NCI-H2196 (cell line): ENCODE measurements around the gene CAPN5.

ENCODE experiments used
- DNase-seq: peaks from one replicate; lab custom pipeline; 2025; ENCODE audit not compliant: unreplicated experiment; lab: John Stamatoyannopoulos, UW

The CAPN5 gene

DNA sequence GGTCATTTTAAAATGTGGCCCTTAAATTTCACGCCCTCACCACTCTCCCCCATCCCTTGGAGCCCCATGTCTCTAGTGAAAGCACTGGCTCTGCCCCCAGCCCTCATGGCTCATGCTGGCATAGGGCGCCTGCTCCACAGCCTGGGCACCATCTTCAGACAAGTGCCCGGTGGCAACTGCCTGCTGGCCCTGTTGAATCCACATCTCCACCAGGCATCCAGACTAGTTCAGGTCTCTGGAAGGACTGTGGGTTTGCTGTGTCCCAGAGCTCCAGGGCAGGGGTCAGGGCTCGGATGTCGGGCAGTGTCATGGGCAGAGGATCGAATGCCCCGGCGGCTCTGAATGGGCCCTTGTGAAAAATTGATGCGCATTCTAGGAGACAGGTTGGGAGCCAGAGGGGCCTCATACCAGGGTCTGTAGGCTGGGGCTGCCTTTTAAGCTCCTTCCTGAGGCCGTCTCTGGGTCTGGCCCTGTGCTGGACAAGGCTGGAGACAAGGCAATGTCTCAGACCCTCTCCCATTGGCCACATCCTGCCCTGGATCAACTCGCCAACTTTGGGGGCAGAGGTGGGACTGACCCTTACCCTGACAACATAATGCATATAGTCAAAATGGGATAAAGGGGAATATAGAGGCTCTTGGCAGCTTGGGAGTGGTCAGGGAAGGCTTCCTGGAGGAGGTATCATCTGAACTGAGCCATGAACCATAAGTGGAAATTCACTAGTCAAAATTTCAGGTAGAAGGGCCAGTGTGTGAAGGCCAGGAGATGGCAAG lies 62.5 kb downstream of the CAPN5 start:
- DNase-seq, result no peak

DNA sequence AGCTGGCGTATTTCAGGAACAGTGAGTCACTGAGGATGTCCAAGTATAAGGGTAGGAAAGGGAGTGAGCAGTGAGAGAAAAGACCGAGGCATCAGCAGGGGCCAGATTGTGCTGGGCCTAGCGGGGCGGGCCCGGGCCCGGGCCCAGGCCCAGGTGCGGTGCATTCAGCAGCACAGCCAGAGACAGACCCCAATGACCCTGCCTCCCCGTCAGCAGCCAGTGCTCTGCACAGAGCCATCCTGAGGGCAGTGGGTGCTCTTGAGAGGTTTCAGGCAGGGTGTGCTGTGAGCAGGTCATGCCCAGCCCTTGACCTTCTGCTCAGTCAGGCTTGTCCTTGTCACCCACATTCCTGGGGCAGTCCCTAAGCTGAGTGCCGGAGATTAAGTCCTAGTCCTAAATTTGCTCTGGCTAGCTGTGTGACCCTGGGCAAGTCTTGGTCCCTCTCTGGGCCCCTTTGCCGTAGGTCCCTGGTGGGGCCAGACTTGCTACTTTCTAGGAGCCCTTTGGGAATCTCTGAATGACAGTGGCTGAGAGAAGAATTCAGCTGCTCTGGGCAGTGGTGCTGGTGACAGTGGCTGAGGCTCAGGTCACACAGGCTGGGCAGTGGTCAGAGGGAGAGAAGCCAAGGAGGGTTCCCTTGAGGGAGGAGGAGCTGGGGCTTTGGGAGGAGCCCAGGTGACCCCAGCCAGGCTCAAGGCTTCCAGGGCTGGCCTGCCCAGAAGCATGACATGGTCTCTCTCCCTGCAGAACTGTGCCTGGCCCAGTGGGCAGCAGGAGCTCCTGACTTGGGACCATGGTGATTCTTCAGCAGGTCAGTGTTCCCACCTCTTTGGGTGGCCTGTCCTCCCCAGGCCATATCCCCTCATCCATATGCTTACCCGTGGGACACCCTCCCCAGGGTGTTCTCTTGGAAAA lies 63.3 kb downstream of the CAPN5 start:
- no peak for DNase-seq

DNA sequence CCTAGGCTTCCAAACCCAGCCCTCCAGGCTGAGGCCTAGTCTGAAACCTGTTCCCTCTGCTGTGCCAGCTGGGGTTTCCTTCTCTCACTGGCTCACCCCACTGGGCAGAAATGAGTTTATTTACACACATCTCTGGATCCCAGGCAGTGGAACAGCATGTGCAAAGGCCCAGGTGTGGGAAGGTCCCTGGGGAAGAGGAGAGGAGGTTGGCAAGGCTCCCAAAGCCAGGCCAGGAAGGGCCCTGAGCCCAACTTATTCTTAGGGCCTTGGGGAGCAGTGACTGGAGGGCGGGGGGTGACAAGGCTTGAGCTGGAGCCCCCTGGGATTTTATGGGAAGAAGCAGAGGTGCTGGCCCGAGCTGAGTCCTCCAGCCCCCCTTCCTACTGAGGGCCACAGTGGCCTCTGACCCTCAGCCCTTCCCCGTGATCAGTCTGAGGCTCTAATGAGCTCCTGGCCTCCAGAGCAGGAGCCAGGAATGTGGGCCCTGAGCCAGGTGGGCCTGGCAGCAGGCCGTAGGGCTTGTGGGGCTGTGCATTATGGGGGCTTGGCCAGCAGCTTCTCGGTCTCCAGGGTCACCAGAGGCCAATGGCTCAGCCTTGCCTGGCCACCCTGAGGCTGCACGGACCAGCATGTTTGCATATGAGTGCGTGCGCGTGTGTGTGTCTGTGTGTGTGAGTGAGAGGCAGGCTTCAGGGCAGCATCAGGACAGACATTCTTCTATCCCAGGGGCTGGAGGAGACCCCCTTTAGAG lies 64.2 kb downstream of the CAPN5 start:
- peak; percentile 49 for DNase-seq

DNA sequence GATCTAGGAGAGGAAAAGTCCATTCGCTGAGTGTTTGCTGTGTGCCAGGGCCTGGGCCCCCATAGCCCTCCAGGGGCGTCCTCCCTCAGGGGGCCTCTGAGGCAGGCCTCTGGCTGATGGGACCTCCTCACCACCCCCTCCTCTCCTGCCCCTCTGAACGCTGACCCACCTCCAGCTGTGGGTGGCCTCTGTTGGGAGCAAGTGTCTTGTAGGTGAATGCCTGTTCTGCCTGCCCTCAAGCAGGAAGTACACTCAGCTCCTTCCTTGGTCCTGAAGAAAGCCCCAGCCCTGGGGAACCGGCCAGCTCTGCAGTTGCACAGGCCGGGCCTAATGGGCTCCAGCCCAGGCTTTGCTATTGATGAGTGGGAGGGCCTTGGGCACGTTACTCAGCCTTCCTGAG lies 64.8 kb downstream of the CAPN5 start:
- DNase-seq, result no peak

DNA sequence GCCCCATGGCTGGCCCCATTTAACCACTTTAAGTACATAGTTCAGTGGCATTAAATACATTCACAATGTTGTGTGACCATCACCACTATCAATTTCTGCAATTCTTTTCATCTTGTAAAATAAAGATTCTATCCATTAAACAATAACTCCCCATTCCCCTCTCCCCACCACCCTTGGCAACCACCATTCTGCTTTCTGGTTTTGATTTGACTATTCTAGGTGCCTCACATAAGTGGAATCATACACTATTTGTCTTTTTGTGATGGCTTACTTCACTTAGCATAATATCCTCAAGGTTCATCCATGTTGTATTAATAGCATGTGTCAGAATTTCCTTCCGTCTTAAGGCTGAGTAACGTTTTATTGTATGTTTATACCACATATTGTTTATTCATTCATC lies 68.3 kb downstream of the CAPN5 start:
- no peak for DNase-seq

DNA sequence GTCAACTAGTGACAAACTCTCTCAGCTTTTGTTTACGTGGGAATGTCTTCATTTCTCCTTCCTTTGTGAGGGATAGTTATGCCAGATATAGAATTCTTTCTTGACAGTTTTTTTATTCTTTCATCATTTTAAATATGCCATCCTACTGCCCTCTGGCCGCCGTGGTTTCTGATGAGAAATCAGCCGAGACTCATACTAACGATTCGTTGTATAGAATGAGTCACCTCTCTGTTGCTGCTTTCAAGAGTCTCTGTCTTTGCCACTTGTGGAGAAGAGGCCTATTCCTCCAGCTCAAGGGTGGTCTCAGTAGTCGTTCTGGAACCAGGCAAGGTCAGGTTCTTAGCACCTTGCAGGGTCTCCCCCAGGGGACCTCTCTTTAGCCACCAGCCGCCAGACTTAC lies 69.3 kb downstream of the CAPN5 start:
- DNase-seq, result no peak

DNA sequence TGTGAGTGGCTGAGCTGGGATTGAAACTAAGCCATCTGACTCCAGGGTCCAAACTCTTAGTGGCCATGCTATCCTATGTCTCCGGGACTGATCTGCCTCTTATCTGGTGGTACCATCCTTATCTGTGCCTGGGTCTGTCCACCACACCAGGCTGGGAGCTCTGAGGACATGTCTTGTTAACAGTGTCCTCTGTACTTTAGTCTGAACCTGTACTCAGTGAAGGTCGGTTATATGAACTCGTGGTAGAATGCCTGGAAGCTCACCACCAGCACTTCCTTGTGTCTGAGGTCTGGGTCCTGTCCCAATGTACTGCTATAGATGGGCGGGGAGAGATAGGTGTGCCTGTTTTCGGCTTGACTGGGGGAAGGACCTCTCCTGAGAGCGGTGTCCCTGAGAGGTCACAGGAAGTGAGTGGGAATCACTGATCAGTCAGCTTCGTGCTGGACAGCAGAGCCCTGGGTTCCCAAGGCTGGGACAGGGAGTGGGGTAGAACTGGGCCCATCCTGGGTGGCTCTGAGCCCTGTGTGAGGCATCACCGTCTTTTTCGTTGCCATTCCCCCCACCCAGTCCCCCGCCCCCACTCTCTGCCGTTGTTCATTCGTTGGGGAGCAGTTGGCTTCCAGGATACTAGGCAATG lies 70.1 kb downstream of the CAPN5 start:
- no peak for DNase-seq

DNA sequence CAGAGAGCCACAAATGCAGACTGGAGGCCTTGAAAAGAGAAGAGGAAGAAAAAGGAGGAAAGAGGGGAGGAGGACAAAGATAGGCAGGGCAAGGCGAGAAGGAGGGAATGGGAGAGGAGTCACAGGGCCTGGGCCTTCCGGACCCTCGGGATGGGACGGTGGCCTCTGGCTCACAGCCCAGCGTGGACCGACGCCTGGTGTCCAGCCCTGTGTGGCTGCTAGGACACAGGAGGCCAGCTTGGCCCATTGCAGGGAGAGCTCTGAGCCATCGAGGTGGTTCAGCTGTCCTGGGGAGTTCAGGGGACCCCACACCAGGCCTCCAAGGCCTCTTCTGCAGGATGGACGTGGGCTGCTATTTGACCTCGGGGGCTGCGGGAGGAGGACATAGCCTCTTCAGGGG lies 70.7 kb downstream of the CAPN5 start:
- no peak for DNase-seq

DNA sequence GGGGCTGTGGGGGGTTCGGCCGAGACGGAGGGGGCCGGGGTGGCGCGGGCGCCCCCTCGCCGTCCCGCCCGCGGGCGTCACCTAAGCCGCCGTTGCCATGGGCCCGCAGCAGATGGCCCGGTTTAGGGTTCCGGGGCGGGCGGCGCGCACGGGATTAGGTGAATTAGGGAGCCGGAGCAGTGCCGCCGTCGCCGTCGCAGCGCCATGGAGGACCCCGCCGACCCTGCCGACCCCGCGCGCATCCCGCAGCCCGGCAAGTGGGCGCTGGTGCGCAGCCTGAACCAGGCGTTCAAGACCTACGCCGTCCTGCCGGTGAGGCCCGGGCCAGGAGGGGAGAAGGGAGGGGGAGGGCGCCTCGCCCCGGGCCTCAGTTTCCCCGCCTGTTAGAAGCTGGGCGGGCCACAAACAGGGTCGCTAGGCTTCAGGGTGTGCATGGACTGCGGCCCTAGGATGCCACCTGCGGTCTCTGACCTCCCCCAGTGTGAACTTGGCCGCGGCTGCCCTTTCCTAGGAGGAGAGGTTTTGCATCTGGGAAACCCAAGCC lies 71.4 kb downstream of the CAPN5 start:
- DNase-seq, result no peak

DNA sequence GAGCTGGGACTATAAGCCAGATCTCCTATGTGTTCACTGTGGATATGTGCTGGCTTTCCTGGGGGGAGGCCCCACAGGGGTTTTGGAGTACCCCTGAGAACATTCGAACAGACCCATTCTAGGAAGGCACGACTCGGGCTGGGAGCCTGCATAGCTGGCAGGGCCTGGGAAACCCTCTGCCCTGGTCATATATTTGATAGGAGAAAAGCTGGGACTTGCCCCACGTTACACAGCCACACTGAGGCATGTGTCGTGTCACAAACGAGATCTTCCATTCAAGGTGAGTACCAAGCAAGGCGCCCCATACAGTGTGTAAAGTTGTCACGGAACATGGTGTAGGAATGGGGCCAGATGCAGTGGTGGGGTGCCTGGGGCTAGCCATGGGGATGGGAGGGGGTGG lies 72.4 kb downstream of the CAPN5 start:
- no peak for DNase-seq

DNA sequence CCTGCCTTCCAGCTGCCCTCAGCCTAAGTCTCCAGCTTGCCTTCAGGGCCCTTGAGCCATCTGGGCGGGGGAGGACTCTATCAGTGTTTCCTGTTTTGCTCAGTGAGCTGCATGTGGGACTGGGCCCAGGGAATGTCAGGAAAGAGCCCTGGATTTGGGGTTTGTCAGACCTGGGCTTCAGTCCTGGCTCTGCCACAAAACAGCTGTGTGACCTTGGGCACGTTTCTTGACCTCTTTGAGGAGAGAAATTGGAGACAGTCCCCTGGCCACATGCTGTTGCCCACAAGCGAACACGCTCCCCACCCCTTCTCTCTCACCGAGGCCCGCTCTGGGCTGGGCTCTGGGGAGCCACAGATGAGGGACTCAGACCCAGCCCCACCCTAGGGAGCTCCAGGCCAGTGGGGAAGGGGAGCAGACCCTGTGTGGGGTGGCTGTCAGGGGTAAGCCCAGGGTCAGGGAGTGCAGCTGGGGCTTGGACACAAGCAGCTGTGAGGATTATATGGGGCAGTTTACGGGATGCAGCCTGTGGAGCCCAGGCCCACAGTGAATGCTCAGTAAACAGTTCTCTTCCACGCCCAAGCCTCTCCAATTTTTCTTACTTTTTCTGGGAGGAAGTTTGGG lies 73.6 kb downstream of the CAPN5 start:
- no peak for DNase-seq

DNA sequence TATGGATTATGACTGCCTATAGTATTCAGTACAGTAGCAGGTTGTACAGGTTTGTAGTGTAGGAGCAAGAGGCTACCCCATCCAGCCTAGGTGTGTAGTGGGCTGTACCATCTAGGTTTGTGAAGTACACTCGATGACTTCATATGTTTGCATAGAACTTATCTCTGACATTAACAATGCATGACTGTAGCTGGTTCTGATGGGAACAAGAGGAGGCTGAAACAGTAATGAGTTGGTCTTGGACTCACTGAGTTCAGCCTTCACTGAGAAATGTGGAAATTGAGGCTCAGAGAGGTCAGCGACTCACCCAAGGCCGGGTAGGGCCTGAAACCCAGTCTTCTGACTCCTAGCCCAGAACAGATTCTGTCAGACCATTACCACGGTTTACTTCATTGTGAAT lies 74.3 kb downstream of the CAPN5 start:
- peak; percentile 64 for DNase-seq

DNA sequence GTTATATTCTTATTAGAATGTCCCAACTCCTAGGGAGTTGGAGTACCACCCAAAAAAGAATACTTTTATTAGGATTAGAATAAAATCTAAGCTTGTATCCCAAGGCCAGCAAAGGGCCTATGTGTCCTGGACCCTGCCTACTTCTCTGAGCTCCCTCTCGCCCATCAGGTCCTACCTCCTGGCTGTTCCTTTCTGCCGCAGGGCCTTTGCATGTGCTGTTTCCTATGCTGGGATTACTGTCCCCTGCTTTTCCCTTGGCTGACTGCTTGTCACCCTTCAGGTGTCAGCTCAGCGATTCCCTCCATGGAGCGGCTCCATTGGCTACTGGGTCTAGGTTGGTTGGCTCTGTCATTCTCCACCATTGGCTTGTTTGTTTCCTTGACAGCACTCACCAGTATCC lies 74.7 kb downstream of the CAPN5 start:
- no peak for DNase-seq

DNA sequence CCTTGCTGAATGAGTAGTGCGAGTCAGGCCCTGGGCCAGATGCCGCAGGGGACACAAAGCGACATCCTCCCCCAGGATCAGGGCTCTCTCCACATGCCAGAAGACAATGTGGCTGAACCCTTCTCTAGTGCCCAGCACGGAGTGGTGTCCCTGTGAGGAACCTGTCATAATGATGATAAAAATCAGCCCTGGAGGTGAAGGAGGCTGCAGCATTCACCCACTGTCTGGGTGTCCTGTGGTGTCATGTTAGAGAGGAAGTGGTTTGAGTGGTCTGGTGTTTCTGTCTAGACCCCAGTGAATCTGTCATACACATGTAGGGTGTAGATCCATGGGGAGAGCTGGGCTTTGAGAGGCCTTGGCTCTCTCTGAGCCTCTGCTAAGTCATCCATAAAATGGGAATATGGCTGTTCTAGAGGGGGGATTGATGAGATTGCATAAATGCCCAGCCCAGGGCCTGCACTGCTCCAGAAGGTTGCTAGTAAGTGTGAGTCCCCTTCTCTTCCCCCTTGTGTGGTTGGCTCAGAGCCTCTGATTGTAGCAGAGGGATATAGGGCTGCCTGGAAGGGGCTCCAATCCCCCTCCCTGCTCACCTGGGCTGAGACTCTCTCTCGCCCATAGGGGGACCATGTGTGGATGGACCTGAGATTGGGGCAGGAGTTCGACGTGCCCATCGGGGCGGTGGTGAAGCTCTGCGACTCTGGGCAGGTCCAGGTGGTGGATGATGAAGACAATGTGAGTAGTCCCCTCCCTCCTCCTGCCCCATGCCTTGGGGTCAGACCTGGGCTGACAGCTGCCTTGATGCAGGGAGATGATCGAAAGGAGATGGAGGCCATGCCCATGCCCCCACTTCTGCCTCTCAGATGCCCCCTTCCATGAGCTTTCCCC lies 75.6 kb downstream of the CAPN5 start:
- no peak for DNase-seq

DNA sequence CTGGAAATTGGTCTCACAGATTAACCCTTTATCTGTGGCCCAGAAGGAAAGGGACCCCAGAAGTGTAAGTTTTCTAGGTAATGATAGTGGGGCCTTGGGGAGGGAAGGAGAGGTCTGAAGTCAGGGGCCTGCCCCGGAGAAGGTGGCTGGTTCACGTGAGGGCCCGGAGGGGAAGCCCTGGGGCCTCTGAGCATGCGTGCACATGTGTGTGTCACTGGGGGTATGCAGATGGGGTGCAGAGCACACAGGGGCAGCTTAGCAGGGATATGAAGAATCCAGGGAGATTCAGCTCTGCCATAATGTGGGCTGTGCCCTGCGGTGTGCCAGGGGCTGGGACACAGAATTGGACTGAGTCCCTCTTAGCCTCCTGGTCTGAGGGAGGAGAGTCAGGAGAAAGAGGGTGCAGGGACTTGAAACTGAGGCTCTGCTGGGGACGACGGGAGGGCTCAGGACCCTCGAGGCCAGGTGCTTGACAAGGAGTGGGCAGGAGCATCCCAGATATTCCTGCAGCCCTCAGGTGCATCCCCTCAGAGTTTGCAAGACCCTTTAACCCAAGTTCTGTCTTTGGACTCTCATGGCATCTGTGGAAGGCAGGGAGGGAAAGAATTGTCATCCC lies 76.7 kb downstream of the CAPN5 start:
- DNase-seq, result no peak

DNA sequence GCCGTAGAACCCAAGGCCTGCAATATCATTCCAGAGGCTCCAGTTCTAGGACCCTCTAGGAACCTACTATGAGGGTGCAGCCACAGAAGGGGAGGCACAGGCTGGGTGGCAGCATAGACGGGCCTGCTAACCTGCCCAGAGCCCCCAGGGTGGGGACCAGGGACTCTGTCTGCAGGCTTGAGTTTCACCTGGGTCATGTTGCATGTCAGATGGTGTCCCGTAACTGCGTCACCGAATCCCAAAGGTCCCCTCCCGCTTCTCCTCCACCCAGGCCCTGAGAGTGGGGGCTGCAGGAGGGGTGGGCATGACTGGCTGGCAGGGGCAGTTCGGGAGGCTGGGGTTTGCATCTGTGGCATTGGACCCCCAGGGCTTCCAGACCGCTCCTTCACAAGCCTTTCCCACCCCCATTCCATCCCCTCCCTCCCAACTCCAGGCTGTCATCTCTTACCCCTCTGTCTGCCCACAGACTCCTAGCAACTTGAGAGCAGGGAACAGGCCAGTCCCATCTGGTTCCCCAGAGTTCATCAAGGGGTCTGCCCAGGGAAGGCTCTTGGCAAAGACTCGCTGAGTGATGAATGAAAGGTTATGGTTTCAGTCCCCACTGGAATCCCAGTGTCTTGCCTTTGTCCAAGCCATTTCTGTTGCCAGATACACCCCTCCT lies 77.6 kb downstream of the CAPN5 start:
- DNase-seq, result no peak

DNA sequence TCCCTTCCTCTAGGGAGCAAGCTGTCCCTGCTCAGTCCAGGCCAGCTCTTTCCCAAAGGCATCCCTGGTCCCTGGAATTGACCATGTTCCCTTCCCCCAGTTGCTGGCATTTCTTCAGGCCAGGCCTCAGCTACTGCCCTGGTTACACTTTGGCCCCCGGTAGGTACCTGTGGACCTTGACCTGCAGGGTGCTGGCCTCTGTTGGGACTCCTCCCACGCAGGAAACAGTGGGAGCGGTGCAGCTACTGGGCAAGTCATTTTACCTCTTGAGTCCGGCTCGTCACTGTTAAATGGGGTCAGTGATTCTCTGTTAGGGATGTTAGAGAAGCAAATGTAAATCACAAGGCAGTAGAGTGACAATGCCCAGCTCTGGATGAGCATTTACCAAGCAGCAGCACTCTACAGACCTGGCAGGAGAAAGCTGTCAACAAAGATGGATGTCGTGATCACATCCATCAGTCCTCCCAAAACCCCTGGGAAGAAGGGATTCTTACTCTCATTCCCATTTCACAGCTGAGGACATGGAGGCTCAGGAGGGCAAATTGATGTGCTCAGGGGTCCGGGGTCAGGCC lies 78.2 kb downstream of the CAPN5 start:
- no peak for DNase-seq
